ENCODE data around the gene AFAP1. TPM values are rescaled to one million over a fixed set of nuclear protein-coding genes. Genes with fewer than 3 reads are reported as not detected.

Gene AFAP1
- total and polyA plus RNA-seq, 2 of the 8 experiments (the other 6 are each of a cell fraction or from before 2014, with no cell fraction given), result 3.6 to 18.2 TPM

- no peaks in the 10 kb centered on the region for H3K36me3 ChIP-seq (ENCODE audit: control insufficient read depth in 2 of 4, insufficient read depth in 4 of 4, low read length in 3 of 4)
- H3K23ac ChIP-seq (ENCODE audit: insufficient read length), result no peak overlapping the region
- DNase-seq (ENCODE audit: low read depth in 1 of 2, low spot score in 2 of 2) (no peak), FAIRE-seq (no peak)
- no peak overlapping the region for H2BK120ac ChIP-seq (replicated peaks; ENCODE audit: low read depth, low read length)
- no peak overlapping the region for H3K56ac ChIP-seq (replicated peaks; ENCODE audit: insufficient read length, low read depth, low read length)
- CTCF ChIA-PET (ENCODE audit: partially characterized antibody), result interaction anchor here (0.7 to 1.5 kb wide), 7 partner anchors 21 to 138 kb away, joined by 3 to 5 read pairs (median 3); no protein-coding TSS in a partner anchor
- H3K27ac ChIP-seq (ENCODE audit: low read depth, low read length), result no peak overlapping the region
- H3K14ac ChIP-seq (ENCODE audit: insufficient read length), result no peak overlapping the region
- H3K4ac ChIP-seq (replicated peaks; ENCODE audit: insufficient read length, low read depth, low read length), result no peak overlapping the region
- H3K27me3 ChIP-seq (replicated peaks in 1 of 4; ENCODE audit: control insufficient read depth in 3 of 4, extremely low read depth in 1 of 4, insufficient read depth in 3 of 4, low read length in 3 of 4), result no peaks in the 10 kb centered on the region
- H4K91ac ChIP-seq (replicated peaks; ENCODE audit: insufficient read length, low read length), result no peak overlapping the region
- no peak overlapping the region for H2BK20ac ChIP-seq (ENCODE audit: low read length)
- H3K79me1 ChIP-seq (ENCODE audit: low read depth, low read length), result peaks cover 11% of the 10 kb centered on the region
- H3K23me2 ChIP-seq (ENCODE audit: low read depth, low read length), result no peaks in the 10 kb centered on the region
- peaks cover 15 to 32% (median 23%) of the 10 kb centered on the region in 4 experiments for H3K4me1 ChIP-seq (replicated peaks in 1 of 4; ENCODE audit: control insufficient read depth in 3 of 4, insufficient read depth in 4 of 4, low read length in 3 of 4)
- 84% methylated on average over 4 of the region's 4 CpGs; no CpG with 5 or more reads in 1 of the 2 experiments for WGBS, 2 experiments (ENCODE audit: extremely low coverage in 1 of 2, insufficient coverage in 1 of 2, insufficient read length in 1 of 2, insufficient replicate concordance in 2 of 2, low coverage in 1 of 2, low lambda C conversion rate in 2 of 2, missing lambda C conversion rate in 1 of 2)
- H4K5ac ChIP-seq (ENCODE audit: insufficient read length, low read depth, low read length), result no peak overlapping the region
- no peak overlapping the region for H4K8ac ChIP-seq (ENCODE audit: extremely low read depth, insufficient read depth, low read length)
- no peaks in the 10 kb centered on the region for H3K9me3 ChIP-seq (ENCODE audit: insufficient read depth in 2 of 2, low read depth in 1 of 2, low read length in 1 of 2)
- POLR2A ChIA-PET (ENCODE audit: partially characterized antibody), result interaction anchor here (3.2 kb wide), 1 partner anchor 16 kb away, joined by 10 read pairs; no protein-coding TSS in a partner anchor
- no peak overlapping the region for H2BK5ac ChIP-seq (ENCODE audit: low read depth, low read length)
- H2AK5ac ChIP-seq (ENCODE audit: low read depth, low read length), result no peak overlapping the region
- no peaks in the 10 kb centered on the region for H4K20me1 ChIP-seq (replicated peaks in 1 of 2; ENCODE audit: control insufficient read depth in 1 of 2, insufficient read depth in 2 of 2, low read length in 2 of 2)
- H3K79me2 ChIP-seq (ENCODE audit: control insufficient read depth in 1 of 2, insufficient read depth in 2 of 2, low read length in 2 of 2), result peaks cover 0 to 64% of the 10 kb centered on the region in 2 experiments; a peak in 3 of 4 replicates
- no peak overlapping the region for H3K4me3 ChIP-seq (ENCODE audit: extremely low read depth in 1 of 4, insufficient read depth in 2 of 4, low read depth in 3 of 4, low read length in 4 of 4)
- no peak overlapping the region for H3K4me2 ChIP-seq (ENCODE audit: insufficient read depth in 1 of 2, low read depth in 2 of 2, low read length in 2 of 2)
- H2BK15ac ChIP-seq (ENCODE audit: low read length), result no peak overlapping the region
- H2AFZ ChIP-seq (ENCODE audit: low read length), result no peak overlapping the region
- no peak overlapping the region for H3K9ac ChIP-seq (replicated peaks in 1 of 4; ENCODE audit: extremely low read depth in 1 of 4, low read depth in 3 of 4, low read length in 3 of 4)
- H3K18ac ChIP-seq (ENCODE audit: extremely low read depth, low read length), result no peak overlapping the region
- no peak overlapping the region for H2BK12ac ChIP-seq (ENCODE audit: low read depth, low read length)
- TF ChIP-seq KDM4A (IDR thresholded peaks at IDR 0.05; ENCODE audit: low read depth, low read length, severe bottlenecking) (no peak), EGR1 (IDR thresholded peaks at IDR 0.05; ENCODE audit: borderline replicate concordance, low read depth, low read length) (no peak), TCF12 (IDR thresholded peaks at IDR 0.05; ENCODE audit: low read depth, low read length) (no peak), PHF8 (conservative IDR thresholded peaks at IDR 0.05; ENCODE audit: low read depth, low read length) (no peak), CBX5 (IDR thresholded peaks at IDR 0.05; ENCODE audit: low read depth, low read length) (no peak)
These were observed 31.0 kb downstream of the AFAP1 start for GRCh38 chr4:7908668-7909067.

Measured in H1 (cell line).